Right forelimb (tissue), 1 donor: Measurements from ENCODE around the gene CEP95.
"Not testable (repeated sequence)": the region's sequence is repeated elsewhere in the genome, so short reads cannot be mapped to it uniquely, and the experiment has no call there.

ENCODE experiments used
- DNase-seq: peaks from one replicate; pipeline ENCODE4 v3.0.0-alpha.2; 2018

CEP95 gene

DNA sequence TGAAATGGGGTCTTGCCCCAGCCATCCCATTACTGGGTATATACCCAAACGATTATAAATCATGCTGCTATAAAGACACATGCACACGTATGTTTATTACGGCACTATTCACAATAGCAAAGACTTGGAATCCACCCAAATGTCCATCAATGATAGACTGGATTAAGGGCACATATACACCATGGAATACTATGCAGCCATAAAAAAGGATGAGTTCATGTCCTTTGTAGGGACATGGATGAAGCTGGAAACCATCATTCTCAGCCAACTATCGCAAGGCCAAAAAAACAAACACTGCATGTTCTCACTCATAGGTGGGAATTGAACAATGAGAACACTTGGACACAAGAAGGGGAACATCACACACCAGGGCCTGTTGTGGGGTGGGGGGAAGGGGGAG, 70.2 kb downstream of the CEP95 start:
- not testable (repeated sequence) for DNase-seq

DNA sequence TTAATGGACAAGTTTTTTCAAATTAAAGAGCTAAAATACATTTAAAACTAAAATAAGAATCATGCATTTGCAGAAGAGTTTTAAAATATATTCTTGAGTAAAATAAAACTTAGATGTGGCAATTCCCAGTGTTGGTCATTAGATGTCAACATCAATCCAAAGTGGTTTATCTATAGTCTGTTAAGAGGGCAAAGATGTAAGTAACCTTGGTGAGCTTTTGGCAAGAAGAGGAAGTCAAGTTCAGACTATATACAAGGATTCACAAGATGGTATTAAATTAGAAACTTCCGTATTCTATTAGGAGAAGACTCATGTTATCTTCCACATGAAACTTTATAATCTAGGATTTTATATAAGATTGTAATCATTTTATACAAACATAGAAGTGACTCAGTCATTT, 73.1 kb downstream of the CEP95 start:
- no peak for DNase-seq

DNA sequence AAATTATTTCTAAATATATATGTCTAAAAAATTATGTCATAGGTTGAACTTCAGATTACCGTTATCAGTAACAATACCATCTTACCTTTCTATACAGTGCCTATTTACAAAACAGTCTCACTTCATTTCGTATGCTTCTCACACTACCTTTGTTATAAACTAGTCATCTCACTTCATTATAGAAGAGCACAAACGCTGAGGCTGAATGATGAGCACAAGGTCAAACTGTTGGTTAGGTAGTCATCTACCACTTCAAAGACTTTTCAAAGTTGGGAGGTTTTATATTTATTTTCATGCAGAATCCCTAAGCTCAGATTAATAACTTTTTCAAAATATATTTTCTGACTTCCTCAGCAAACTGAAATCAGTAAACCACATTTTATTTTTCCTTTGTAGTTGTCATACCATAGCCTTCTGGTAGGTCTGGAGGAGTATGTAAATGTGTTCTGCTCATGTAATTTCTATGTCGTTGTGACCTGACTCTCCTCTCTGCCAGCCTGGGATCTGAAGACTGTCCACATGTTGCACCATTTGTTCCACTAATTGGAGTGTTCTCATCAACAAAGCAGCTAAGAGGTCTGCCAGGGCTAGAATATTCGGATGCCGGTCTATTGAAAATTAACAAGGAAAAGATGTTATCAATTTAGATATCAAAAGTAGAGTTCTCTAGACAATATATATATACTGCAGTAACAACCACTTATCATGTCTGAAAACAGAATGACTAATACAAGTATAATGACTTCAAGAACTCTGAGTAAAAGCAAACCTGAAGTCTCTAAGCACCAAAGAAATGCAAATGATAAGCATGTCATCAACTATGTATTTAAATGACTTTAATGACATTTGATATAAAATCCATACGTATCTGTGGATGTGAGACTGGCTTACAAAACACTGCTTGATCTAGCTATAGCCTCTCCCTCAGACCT, 73.9 kb downstream of the CEP95 start:
- DNase-seq = no peak

GRCh38 chr17:64583038-64583437, 76.3 kb downstream of the CEP95 start:
- no peak for DNase-seq

DNA sequence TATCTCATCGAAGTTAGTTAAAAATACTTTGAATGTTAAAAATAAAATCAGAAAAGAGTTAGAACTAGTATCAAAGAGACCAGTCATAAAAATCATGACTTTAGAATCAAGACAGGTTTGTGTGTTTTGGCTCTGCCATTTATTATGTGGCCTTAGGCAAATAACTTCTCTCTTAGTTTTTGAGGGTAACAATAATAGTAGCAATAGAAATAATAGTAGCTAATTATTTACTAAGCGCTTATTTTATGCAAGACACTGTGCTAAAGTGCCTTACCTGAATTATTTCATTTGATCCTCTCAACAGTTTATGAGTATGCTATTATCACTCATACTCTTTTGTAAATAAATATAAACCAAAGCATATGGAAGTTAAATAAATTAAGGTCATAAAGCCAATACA, 78.4 kb downstream of the CEP95 start:
- DNase-seq = no peak
